Activated CD8-positive, alpha-beta memory T cell treated with anti-CD3 and anti-CD28 coated beads, Interleukin-2, amount 50 U/mL, for 1 hour (primary cell): ENCODE measurements around the gene DHRS7C.
"Not testable (repeated sequence)": the region's sequence is repeated elsewhere in the genome, so short reads cannot be mapped to it uniquely, and the experiment has no call there.

Source experiments
- DNase-seq: peaks from one replicate; pipeline ENCODE4 v3.0.0-alpha.2; 2020; ENCODE audit errors: extremely low read depth

The DHRS7C gene

GRCh38 chr17:9810100-9810949, 18.9 kb upstream of the DHRS7C start:
- no peak for DNase-seq

GRCh38 chr17:9809409-9809808, 18.0 kb upstream of the DHRS7C start:
- DNase-seq = no peak

GRCh38 chr17:9806699-9807098, 15.3 kb upstream of the DHRS7C start:
- no peak for DNase-seq

DNA sequence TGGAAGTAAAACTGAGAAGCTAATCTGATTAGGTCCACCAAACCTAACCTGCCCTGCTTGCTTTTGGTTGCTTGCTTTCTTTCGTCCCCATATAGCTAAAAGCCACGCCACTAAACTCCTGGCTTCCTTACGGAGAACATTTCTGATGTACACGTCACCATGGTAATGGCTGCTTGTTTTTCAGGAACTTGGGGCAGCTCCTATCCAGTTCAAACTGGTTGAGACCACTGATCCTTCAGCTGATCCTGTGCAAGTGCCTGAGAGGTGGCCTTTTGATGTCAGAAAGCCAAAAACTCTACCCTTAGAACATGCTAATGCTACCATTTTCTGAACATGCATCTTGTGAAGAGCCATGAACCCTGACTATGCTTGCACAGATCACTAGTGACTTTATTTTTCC, 14.4 kb upstream of the DHRS7C start:
- no peak for DNase-seq

DNA sequence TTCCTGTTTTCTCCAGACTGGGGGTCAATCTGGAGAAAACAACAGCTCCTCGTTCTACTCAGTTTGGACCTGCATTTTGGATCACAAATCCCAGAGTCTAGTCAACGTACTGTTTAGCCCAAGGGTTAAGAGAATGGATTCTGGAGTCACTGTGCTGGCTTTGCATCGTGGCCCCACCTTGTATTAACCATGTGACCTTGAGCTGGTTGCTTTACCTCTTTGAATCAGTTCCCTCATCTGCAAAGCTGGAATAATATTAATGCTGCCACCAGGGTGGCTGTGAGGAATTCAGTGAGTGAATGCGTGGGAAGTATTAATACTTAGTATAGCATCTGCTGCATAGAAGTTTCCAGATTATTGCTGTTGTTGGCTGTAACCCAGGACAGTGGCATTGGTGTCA, 11.3 kb upstream of the DHRS7C start:
- no peak for DNase-seq

DNA sequence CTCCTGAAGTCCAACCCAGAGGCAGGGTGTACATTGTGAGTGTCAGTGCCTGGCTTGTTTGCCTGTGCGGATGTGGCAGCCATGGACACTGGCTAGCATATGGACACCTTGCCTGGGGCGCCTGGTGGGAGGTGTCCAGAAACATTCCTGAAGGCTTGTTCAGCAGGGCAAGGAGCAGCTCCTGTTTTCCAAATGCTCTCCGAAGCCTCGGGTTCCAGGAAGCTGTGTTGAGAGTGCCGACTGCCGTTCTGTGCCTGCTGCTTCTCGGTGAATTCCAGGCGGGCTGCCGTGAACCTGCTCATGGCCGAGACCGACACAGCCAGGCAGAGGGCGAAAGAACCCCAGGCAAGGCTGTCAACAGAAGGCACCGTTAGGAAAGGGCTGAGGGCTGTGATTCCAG, 10.9 kb upstream of the DHRS7C start:
- DNase-seq = no peak

- no peak for DNase-seq
These were observed 10.1 kb upstream of the DHRS7C start for GRCh38 chr17:9801505-9801904.

DNA sequence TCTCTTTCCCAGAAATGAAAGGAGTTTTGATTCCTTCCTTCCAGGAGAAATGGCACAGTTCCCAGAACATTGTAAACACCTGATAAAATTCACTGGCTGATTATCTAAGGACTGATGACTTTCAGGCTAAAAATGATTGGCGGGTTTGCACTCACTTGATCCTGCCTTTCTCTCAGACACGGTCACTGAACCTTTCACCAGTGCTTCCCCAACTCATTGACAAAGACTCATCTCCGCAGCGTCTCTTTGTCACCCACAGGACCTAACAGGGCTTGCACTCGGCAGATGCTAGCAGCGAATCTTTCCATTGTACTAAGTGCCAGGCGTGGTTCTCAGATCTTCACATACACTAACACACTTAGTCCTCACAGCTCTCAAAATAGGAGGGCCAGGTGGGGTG, 7.3 kb upstream of the DHRS7C start:
- DNase-seq = no peak

DNA sequence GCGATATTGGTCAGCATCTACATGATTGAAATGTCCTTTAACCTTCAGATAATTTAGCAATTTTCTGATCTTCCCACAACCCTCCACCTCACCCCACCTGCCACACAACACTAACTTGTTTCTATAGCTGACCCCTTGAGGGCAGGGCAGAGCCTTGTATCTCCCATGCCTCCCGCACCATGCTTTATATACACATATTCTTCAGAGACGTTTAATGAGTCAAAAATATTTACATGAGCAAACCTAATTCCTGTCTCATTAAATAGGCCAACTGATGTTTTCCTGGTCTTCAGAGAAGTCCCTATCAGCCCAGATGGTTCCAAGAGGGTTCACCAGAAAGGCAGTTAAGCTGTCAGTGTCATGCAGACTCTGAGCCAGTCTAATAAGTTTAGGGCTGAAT, 6.6 kb upstream of the DHRS7C start:
- DNase-seq = no peak

- DNase-seq = no peak
These were observed 919 bp upstream of the DHRS7C start for GRCh38 chr17:9792181-9792840.

DNA sequence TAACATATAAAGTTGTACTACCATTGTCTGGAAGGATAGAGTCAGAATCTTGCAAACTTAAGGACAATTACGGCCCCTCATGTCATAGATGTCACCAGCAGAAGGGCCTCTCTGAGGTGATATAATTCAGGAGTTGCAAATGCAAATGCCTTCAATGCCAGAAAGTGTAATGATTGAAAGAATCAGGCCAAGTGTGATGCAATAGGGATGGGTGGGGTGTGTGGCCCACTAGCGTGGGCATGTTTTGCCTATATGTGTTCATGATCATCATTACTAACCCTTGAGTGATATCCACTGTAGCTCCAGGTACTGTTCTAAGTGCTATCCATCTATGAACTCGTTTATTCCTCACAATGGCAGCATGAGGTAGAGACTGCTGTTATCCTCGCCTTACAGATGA, 1.1 kb downstream of the DHRS7C start:
- no peak for DNase-seq

DNA sequence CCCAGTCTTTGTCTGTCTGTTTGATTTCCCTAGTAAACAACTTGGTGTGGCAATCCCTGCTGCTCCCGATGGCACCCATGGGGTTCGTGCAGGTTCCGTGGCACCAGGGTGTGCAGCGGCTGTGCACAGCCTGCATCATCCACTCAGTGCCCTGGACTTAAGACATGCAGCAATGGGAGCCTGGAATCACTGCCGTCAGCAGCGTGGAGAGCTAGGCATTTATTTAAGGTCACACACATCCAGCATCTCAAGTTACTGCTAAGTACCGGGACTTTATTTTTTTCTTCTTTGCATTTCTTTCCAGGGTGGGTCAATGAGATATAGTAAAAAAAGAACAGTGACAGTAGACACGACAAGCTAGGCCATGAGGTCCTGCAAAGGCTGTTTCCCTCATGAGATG, 2.8 kb downstream of the DHRS7C start:
- DNase-seq = no peak

- DNase-seq = no peak
These were observed 6.8 kb downstream of the DHRS7C start for GRCh38 chr17:9784544-9784943.

GRCh38 chr17:9783465-9783864, 7.9 kb downstream of the DHRS7C start:
- DNase-seq = not testable (repeated sequence)

DNA sequence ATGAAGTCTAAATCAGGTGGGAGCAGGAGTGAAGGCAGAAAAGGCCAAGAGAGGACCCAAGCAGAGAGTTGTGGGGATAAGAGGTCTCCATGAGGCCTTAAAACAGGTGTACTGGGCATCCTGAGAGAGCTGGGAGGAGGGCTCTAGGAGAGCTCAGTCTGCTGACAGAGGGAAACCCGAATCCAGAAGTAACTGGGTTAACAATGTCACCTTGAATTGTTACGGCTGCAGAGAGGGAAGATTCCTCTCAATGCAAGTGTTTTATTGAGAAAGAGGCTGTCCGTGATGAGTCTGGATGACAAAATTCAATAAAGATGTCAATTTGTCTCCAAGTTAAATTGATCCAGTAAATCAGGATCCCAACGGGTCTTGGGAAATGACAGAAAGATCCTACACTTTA, 8.3 kb downstream of the DHRS7C start:
- no peak for DNase-seq

GRCh38 chr17:9780552-9780951, 10.8 kb downstream of the DHRS7C start:
- DNase-seq = no peak

- DNase-seq = no peak
These were observed 14.5 kb downstream of the DHRS7C start for GRCh38 chr17:9776911-9777310.

GRCh38 chr17:9772658-9773057, 18.7 kb downstream of the DHRS7C start:
- no peak for DNase-seq

DNA sequence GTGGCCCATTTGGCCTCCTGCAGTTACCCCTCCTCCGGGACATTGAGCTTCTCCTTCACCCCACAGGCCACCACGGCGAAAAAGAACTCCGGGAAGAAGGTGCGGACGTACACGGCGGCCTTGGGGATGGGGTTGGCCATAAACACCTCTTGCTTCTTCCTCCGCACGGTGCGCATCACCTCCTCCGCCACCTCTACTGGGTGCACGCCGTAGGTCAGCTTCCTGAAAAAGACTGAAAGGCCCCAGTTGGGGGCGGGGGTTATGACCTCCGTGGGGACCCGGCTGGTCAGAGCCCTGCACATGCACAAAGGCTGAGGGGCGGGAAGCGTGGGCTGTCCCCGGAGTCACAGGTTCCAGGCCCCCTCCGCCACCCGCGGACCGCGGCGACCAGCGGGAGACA, 19.9 kb downstream of the DHRS7C start:
- DNase-seq = no peak

DNA sequence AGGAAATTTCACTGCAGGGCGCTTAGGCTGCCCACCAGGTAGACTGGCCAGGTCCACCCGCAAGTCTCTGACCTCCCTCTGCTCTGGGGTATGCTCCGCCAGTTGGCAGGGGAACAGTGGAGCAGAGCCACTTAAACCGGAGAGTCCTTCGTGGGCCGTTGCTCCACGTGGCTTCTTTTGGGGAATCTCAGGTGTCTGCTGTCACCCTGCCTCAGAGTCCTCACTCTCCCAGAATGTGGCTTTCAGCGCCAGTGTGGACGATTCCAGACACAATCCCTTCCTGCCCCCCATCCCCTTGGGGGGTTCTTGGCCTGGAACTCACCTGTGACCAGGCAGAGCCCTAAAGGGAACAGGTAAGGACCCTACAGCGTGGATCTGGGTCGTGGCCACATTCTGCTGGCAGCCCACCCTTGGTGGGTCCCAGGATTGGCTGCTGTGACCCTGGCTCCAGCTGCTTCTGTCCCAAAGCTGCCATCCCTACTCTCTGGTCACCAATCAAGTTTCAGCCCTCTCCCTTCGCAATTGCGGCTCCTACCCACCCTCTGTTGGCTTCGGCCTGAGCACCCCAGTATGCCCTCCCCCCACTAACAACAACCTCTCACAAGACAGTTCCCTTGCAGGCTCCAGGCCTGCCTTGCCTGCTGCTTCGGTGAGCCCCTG, 22.2 kb downstream of the DHRS7C start:
- DNase-seq = no peak

GRCh38 chr17:9768381-9768934, 22.9 kb downstream of the DHRS7C start:
- DNase-seq = no peak

GRCh38 chr17:9767432-9767991, 23.9 kb downstream of the DHRS7C start:
- no peak for DNase-seq
